ENCODE data around the gene ZBTB39. TPM values are rescaled to one million over a fixed set of nuclear protein-coding genes. Genes with fewer than 3 reads are reported as not detected.

Gene ZBTB39
- total RNA-seq, 1 donor from 2014 or later, result 21.1 TPM

DNA sequence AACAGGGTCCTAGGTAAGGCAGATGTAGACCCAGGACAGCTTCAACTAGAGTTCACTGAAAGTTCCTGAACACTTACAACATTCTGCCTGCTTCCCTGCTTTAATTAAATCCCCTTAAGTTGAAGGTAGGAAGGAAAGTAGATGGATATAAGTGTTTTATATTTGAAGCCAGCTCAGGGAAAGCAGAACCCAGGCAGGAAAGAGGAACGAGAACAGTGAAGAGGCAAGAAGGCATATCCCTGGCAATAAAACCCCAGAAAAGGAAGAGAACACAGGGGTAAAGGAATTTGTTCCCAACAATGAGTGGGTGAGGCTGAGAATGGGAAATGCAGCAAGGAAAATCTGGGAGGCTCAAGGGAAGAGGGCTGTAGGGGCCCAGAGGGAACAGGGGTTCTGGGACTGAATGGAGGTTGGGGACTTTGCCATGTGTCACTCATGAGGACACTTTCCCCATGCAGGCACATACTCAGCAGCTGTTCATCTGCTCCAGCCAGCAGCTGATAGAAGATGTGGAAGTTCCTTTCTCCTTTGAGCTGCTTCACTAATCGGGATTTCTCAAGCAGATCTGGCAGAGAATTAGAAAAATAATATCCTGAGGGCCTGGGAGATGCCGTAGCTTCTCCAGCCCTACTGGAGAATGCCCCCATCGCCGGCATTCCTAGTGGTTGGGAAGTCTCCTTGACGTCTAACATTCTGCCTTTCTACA lies 39.9 kb upstream of the ZBTB39 start:
- no peak overlapping the region for H3K27ac Mint-ChIP-seq
- Histone ChIP-seq H3K36me3 (no peaks in the 10 kb centered on the region), H2AFZ (replicated peaks) (no peak overlapping the region), H3K27ac (no peak overlapping the region), H3K4me1 (no peaks in the 10 kb centered on the region), H4K20me1 (ENCODE audit: low read depth) (no peaks in the 10 kb centered on the region), H3K9ac (no peak overlapping the region), H3K9me3 (ENCODE audit: low read depth) (no peaks in the 10 kb centered on the region), H3K4me2 (no peak overlapping the region), H3K4me3 (no peak overlapping the region), H3K79me2 (ENCODE audit: low read depth) (no peaks in the 10 kb centered on the region), H3F3A (ENCODE audit: low read depth) (peaks cover 1% of the 10 kb centered on the region), H3K27me3 (no peaks in the 10 kb centered on the region)
- H3K36me3 Mint-ChIP-seq, result no peaks in the 10 kb centered on the region
- H3K4me1 Mint-ChIP-seq, result no peaks in the 10 kb centered on the region
- DNase-seq (ENCODE audit: low spot score), result no peak
- no peaks in the 10 kb centered on the region for H3K9me3 Mint-ChIP-seq
- H3K27me3 Mint-ChIP-seq (ENCODE audit: insufficient read depth, low read depth), result peaks cover 19% of the 10 kb centered on the region
- no peak for TF ChIP-seq EZH2 (IDR thresholded peaks at IDR 0.05)
- TF ChIP-seq, protein P1, sequence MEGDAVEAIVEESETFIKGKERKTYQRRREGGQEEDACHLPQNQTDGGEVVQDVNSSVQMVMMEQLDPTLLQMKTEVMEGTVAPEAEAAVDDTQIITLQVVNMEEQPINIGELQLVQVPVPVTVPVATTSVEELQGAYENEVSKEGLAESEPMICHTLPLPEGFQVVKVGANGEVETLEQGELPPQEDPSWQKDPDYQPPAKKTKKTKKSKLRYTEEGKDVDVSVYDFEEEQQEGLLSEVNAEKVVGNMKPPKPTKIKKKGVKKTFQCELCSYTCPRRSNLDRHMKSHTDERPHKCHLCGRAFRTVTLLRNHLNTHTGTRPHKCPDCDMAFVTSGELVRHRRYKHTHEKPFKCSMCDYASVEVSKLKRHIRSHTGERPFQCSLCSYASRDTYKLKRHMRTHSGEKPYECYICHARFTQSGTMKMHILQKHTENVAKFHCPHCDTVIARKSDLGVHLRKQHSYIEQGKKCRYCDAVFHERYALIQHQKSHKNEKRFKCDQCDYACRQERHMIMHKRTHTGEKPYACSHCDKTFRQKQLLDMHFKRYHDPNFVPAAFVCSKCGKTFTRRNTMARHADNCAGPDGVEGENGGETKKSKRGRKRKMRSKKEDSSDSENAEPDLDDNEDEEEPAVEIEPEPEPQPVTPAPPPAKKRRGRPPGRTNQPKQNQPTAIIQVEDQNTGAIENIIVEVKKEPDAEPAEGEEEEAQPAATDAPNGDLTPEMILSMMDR (IDR thresholded peaks at IDR 0.05), result no peak
- TF ChIP-seq EZH2phosphoT487 (IDR thresholded peaks at IDR 0.05), result no peak
- no peak overlapping the region for H3K4me3 Mint-ChIP-seq

DNA sequence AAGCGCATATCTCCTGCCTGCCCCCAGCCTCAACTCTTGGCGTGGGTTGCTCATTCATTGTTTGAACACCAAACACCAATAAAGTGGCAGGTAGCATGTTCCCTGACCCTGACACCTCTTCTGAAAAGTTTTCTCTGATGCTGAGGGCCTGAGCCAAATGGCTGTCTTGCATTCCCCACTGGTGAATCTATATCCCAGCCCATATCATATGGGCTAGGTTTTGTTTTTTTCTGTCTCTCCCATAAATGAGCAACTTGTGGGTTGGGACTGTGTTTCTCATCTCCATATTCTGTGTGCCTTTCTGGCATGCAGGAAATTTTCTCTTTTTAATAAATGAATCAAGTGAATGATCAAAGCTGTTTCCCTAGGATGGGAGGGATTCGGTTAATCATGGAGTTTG lies 38.5 kb upstream of the ZBTB39 start:
- Histone ChIP-seq H3K4me2 (no peak overlapping the region), H3K4me1 (peaks cover 4% of the 10 kb centered on the region), H4K20me1 (ENCODE audit: low read depth) (no peaks in the 10 kb centered on the region), H3F3A (ENCODE audit: low read depth) (peaks cover 3% of the 10 kb centered on the region), H3K4me3 (no peak overlapping the region), H3K27ac (no peak overlapping the region), H3K36me3 (no peaks in the 10 kb centered on the region), H3K9ac (no peak overlapping the region), H3K9me3 (ENCODE audit: low read depth) (no peaks in the 10 kb centered on the region), H2AFZ (replicated peaks) (no peak overlapping the region), H3K27me3 (no peaks in the 10 kb centered on the region), H3K79me2 (ENCODE audit: low read depth) (no peaks in the 10 kb centered on the region)
- peaks cover 19% of the 10 kb centered on the region for H3K27me3 Mint-ChIP-seq (ENCODE audit: insufficient read depth, low read depth)
- no peak for DNase-seq (ENCODE audit: low spot score)
- no peaks in the 10 kb centered on the region for H3K9me3 Mint-ChIP-seq
- no peaks in the 10 kb centered on the region for H3K36me3 Mint-ChIP-seq
- no peak overlapping the region for H3K27ac Mint-ChIP-seq
- H3K4me3 Mint-ChIP-seq, result no peak overlapping the region
- H3K4me1 Mint-ChIP-seq, result no peaks in the 10 kb centered on the region
- TF ChIP-seq EZH2 (IDR thresholded peaks at IDR 0.05) (no peak), EZH2phosphoT487 (IDR thresholded peaks at IDR 0.05) (no peak)
- TF ChIP-seq, protein P1 (IDR thresholded peaks at IDR 0.05), result no peak

DNA sequence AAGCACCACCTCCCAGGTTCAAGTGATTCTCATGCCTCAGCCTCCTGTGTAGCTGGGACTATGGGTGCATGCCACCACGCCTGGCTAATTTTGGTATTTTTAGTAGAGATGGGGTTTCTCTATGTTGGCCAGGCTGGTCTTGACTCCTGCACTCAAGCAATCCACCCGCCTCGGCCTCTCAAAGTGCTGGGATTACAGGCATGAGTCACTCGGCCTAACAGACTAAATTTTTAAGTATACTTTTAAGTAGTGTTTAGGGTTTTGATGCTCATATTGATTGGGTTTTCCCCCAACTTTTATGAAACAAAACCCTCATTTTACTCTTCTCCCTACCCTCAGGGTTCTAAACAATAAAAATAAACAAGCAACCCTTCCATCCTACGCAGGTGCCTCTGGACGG lies 38.1 kb upstream of the ZBTB39 start:
- H3K4me2 ChIP-seq, result no peak overlapping the region
- DNase-seq (ENCODE audit: low spot score), result no peak
- H3K4me1 ChIP-seq, result peaks cover 4% of the 10 kb centered on the region
- H3K27me3 ChIP-seq, result no peaks in the 10 kb centered on the region
- TF ChIP-seq EZH2phosphoT487 (IDR thresholded peaks at IDR 0.05) (no peak), EZH2 (IDR thresholded peaks at IDR 0.05) (no peak)
- TF ChIP-seq, protein P1 (IDR thresholded peaks at IDR 0.05), result no peak
- Mint-ChIP-seq H3K4me3 (no peak overlapping the region), H3K9me3 (no peaks in the 10 kb centered on the region), H3K27me3 (ENCODE audit: insufficient read depth, low read depth) (peaks cover 19% of the 10 kb centered on the region), H3K4me1 (no peaks in the 10 kb centered on the region), H3K36me3 (no peaks in the 10 kb centered on the region), H3K27ac (no peak overlapping the region)
- no peaks in the 10 kb centered on the region for H3K36me3 ChIP-seq
- H4K20me1 ChIP-seq (ENCODE audit: low read depth), result no peaks in the 10 kb centered on the region
- no peak overlapping the region for H2AFZ ChIP-seq (replicated peaks)
- H3K9me3 ChIP-seq (ENCODE audit: low read depth), result no peaks in the 10 kb centered on the region
- peaks cover 3% of the 10 kb centered on the region for H3F3A ChIP-seq (ENCODE audit: low read depth)
- no peak overlapping the region for H3K9ac ChIP-seq
- no peak overlapping the region for H3K4me3 ChIP-seq
- H3K79me2 ChIP-seq (ENCODE audit: low read depth), result no peaks in the 10 kb centered on the region
- H3K27ac ChIP-seq, result no peak overlapping the region
